HCEC 1CT (cell line): ENCODE measurements around the gene HS3ST3A1.
"Not testable (repeated sequence)": the region's sequence is repeated elsewhere in the genome, so short reads cannot be mapped to it uniquely, and the experiment has no call there.

Experiments used
- DNase-seq: peaks from one replicate; pipeline ENCODE4 v3.0.0-alpha.2; 2017

The HS3ST3A1 gene

DNA sequence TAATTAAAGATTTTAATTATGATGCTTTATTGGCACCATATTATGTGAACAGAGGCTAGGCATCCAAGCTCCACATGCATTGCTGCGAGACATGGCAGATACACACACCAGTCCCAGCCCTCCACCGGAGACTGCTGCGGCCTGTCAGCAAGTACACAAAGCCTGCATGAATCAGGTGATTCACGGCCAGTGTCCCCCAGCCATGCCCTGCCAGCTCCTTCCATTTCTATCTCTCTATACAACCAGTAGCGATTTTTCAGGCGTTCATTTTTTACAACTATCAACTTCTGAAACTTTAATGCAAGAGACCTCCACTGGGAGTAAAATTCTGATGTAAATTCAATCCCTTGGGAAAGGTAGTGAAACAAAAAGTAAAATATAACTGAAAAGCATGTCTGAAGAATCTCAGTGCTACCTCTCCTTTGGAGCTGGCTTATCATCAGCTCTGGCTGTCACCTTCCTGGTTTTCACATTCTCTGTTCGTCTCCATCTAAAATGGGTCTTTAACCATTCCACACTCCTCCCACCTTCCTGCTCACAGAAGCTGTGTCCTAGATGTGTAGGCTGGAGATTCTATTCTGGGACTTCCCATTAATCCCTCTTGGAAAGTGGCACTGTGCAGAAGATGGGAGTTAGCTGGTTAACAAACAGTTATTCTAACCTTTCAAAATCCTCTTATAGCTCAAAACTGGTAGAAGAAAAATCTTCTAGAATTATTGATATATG is 32.2 kb downstream of the HS3ST3A1 start:
- DNase-seq, result no peak

DNA sequence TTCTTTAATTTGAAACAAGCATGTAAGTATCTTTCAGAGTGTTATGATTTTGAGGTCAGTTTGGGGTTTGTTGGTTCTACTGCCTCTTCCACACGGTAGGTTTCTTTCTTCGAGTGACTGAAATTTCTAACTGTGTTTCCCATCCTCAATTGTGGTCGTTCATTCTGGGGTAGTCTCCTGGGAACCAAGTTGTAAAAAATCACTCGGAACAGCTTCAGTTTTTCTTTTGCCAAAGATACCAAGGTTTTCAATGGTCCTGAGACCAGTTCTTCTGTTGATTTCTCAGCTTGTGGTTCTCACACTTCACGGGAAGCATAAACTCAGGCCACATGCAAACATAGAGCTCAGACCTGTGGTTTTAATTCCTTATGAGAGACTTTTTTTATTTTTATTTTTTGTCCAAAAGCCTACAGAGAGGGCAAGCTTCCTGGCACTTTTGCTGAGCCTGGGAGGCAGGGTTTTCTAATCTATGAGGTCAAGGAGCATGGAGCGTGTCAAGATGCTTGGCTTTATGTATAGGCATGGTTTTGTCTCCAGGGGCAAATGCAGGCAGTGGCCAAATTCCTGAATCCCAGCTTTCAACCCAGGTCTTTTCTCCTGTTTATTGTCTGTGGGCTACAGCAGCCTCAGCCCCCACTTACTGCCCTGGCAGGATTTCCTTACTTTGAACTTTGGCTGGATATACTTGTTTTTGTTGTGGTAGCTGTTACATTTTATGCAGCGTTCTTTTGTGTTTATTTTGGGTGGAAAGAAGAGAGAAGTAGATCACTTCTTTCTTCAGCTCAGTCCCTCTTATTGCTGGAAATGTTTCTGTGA is 32.9 kb downstream of the HS3ST3A1 start:
- DNase-seq, result no peak

- DNase-seq, result no peak
Measured at GRCh38 chr17:13563866-13564265, 37.9 kb downstream of the HS3ST3A1 start.

DNA sequence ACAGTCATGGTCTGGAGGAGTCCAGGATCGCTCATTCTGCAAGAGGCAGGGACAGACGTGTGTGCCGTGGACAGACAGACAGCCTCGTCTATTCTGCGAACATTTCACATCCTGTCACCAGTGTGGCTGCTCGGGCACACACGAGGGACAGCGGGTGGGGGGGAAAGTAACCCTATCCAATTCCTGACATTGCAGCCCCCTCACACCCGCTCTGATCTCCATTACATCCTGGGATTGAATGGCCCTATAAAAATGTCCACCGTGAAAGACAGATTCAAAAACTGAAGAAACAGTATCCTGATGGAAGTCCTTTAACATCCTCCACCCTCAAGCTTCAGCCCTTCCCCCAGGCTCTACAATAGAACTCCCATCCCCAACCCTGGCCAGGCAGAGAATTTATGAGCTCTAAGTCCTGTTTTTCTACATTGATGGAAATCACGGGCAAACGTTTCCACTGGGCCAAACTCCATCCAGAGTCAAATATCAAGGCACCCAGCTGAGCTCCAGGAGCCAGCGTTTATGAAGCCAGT is 39.4 kb downstream of the HS3ST3A1 start:
- peak; percentile 97 for DNase-seq

GRCh38 chr17:13561606-13562270 is 40.0 kb downstream of the HS3ST3A1 start:
- DNase-seq, result no peak

GRCh38 chr17:13560935-13561334 is 40.8 kb downstream of the HS3ST3A1 start:
- no peak for DNase-seq

DNA sequence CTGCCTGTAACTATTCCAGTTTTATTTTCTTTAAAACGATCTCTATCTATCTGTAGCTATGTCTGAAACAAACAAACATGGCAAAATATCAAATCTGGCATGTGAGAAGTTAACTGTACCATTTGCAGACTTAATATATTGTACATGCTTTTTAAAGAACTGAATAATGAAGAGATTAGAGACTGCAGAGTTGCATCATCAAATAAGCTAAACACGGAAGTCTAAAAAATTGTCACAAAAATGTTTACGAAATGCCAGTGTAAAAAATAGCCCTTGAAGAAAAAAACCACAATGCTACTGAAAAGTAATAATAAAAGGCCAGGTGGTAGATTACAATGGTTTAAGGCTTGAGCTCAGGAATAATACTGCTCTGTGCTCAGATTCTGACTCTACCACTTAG is 43.1 kb downstream of the HS3ST3A1 start:
- DNase-seq, result peak; percentile 43

- DNase-seq, result peak; percentile 87
Measured at GRCh38 chr17:13557077-13557476, 44.7 kb downstream of the HS3ST3A1 start.

DNA sequence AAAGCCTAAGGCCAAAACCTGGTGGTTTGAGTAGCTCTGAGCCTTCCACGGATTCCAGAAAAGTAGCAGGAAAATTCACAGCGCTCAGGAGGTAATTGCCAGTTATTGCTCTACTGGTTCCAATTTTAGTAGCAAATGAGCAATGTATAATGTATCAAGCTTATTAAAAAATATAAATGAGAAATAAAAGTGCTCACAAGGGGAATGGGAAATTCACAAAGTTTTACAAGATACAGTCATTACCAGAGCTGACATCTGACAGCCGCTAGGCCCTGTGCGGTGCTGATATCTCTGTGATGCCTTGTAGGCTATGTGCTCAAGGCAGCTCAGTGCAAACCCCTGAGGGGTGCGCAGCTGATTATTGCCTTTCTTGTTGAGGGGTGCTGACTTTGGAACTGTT is 47.5 kb downstream of the HS3ST3A1 start:
- no peak for DNase-seq

GRCh38 chr17:13550291-13550690 is 51.4 kb downstream of the HS3ST3A1 start:
- DNase-seq, result peak; percentile 52

DNA sequence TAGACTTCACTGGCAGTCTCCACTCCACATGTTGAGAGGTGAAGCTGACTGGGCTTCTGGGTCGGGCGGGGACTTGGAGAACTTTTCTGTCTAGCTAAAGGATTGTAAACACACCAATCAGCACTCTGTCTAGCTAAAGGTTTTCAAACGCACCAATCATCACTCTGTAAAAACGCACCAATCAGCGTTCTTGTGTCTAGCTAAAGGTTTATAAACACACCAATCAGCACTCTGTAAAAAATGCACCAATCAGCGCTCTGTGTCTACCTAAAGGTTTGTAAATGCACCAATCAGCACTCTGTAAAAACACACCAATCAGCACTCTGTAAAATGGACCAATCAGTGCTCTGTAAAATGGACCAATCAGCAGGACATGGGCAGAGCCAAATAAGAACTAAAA is 53.2 kb downstream of the HS3ST3A1 start:
- DNase-seq, result not testable (repeated sequence)

- DNase-seq, result no peak
Measured at GRCh38 chr17:13546851-13547250, 54.9 kb downstream of the HS3ST3A1 start.

DNA sequence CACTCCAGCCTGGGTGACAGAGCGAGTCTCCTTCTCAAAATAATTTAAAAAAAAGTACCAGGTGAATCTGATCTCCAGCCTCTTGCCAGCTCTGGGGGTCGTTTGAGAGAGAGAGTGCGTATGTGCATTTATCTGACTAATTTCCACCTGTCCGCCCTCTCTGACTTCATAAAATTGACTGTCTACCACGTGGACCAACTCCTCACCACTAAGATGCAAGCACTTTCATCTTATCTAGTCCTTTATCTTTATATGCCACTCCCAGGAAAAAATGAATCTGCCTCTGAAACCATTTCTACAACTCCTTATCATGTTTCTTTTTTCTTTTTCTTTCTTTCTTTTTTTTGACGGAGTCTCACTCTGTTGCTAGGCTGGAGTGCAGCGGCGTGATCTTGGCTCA is 55.8 kb downstream of the HS3ST3A1 start:
- DNase-seq, result no peak

GRCh38 chr17:13544765-13545164 is 57.0 kb downstream of the HS3ST3A1 start:
- DNase-seq, result no peak

- DNase-seq, result peak; percentile 93
Measured at GRCh38 chr17:13544292-13544691, 57.4 kb downstream of the HS3ST3A1 start.

DNA sequence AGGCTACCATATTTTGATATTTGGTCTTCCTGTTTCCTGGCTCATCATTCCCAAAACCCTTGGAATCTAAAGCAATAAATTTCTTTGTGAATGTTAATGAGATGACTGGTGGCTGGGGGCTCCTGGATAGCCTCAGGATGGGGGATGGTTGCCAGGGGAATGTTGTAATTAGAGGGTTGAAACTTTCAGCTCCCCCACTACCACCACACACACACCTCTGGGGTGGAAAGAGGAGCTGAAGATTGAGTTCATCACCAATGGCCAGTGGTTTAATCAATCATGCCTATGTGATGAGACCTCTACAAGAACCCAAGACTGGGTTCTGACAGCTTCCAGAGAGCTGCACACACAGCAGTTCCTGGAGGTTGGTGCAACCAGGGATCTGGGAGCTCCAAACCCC is 59.1 kb downstream of the HS3ST3A1 start:
- DNase-seq, result no peak

DNA sequence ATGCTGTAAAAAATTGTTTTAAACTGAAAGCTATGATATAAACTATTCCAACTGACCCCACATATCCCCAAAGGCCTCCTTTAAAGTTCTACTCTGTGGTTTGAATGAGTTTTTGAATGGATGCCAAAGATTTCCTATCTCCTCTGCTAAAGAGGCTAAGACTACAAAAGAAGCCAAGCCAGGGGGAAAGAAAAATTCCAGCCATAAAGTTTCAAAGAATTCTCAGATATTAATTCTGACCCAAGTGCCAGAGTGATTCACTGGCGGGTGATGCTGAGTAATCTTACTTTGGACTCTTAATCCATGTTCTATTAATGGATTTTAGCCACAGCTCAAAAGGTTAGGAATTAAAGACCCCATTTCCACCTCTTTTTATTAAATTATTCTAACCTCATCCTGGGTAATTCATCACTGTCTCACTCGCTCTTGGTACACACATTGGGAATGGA is 60.7 kb downstream of the HS3ST3A1 start:
- DNase-seq, result peak; percentile 95

DNA sequence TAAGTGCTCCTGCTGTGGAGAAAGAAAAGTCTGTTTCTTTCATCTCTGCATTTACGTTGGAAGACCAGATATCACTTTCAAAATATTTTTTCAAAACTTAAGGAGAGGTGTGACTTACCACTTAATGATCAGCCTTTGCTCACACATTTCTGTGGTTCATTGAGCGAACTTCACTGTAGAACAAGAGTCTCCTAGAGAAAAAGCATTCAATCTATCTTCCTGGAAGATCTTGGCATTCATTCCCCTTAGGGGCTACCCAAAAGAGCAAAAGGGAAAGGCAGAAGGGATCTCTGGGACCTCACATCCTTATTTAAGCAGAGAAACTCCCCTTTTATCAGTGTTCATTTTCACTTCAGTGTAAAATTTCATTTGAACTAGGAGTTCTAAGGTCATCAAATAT is 61.2 kb downstream of the HS3ST3A1 start:
- peak; percentile 63 for DNase-seq

DNA sequence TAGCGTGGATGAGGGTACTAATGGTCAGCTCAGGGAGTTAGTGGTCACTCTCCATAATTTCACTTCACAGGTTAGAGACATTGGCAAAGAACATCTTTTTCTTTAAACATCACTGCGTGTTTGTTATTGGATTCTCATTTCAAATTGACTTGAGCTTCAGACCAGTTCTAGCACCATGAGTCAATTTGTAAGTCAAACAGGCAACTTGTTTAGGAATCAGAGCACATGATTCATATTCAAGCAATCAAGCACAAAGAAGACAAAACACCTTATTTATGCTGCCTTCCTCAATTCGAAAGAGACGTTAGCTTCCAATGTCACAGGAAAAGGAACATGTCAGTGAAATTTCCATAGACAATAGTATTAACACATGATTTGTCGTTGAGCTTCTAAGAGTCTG is 62.3 kb downstream of the HS3ST3A1 start:
- peak; percentile 50 for DNase-seq

GRCh38 chr17:13538841-13539411 is 62.8 kb downstream of the HS3ST3A1 start:
- DNase-seq, result no peak

DNA sequence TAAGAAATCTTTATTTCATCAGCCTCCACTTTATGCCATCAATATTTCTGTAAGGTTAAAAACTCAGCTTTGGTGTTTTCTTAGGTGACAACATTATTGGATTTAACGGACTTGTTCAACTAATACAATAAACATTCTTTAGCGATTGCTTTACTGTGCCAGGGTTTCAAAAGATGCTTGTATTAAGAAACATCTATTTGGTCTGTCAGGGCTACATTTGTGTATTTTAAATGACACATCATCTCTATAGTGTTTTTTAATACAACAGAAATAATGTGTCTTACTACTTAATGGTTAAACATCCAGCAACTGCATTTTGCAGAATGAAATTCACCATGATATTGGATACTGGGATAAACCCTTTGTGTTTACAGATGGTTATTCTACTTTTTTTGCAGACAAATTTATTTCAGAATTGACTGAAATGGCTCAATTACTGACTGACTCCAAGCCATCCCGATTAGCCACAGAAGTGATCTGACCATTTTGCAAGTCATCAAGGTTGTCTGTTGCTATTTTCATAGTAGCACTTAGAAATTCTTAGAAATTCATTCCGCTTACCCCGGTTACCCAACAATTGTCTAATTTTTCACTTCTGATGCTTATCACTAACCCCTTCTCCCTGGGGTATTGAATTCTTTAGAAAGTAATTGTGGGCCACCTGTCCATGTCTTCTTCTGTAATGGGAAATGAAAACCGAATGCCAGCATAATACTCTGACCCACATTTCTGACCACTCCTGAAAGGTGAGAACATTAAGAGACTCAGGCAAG is 63.7 kb downstream of the HS3ST3A1 start:
- DNase-seq, result no peak

GRCh38 chr17:13537167-13537731 is 64.5 kb downstream of the HS3ST3A1 start:
- no peak for DNase-seq
